Heart left ventricle (tissue), 13 donors: ENCODE data around the gene GLRX3.

Source experiments
- CTCF ChIP-seq, 12 donors: fragments of 200-600 bp; sonication (generic) in 4 of 12; IDR thresholded peaks; one replicate each; pipeline versions ENCODE4 v1.5.0 to v1.8.0; 2018 to 2022; ENCODE audit warnings: antibody characterized with exemption in 12 of 12, mild to moderate bottlenecking in 5 of 12
- POLR2A ChIP-seq, 2 donors: fragments of 450-650 bp; IDR thresholded peaks; one replicate each; pipeline ENCODE4 v1.6.1; 2017; ENCODE audit warnings: antibody characterized with exemption in 2 of 2, mild to moderate bottlenecking in 2 of 2, moderate library complexity in 2 of 2
- donor health status: ischemic (EF 13 %, LVEDD 7.1; RV severe dilation, severe dysfunction).
- donor health status: DM: no; HTN: yes; CAD: no.
- donor health status: DM: no; HTN: no; CAD: no.
- donor health status: ischemic (EF 25% LVEDD 6.9; RV normal size, moderate dysfunction).
- donor health status: ischemic (EF 25% LVEDD 5.7; RV mildly dilated, moderate dysfunction).
- donor health status: ischemic (EF 35%, LVEDD 5.7; RV mildly dilated, moderate dysfunction).
- donor health status: nonischemic (EF 11% LVEDD 7.7; RV severe dilation, severe dysfunction).
- donor health status: DM: yes; HTN: yes; CAD: no.
- donor health status: PGD.
- donor health status: ischemic (EF 29% LVEDD 5.4; RV normal size, mild dysfunction).
- donor health status: nonischemic (EF 23%, LVEDD 6.1; RV moderate dilation, normal function).

GRCh38 chr10:130214431-130214830 lies 78.2 kb downstream of the GLRX3 start:
- TF ChIP-seq CTCF (IDR thresholded peaks at IDR 0.05) (no peak), POLR2A (IDR thresholded peaks at IDR 0.05) (no peak)
